CD4-positive, alpha-beta T cell treated with Interleukin-6 at 100 ng/mL for 8 hours (primary cell): ENCODE results near the gene DOK5.

Experiments used
- DNase-seq: peaks from one replicate; pipeline ENCODE4 v3.0.0-alpha.2; 2020; ENCODE audit warnings: mixed read lengths, low spot score

Gene DOK5

GRCh38 chr20:54618412-54618811, 143.0 kb downstream of the DOK5 start:
- DNase-seq, result no peak

GRCh38 chr20:54619181-54619580, 143.8 kb downstream of the DOK5 start:
- no peak for DNase-seq

GRCh38 chr20:54619682-54620081, 144.3 kb downstream of the DOK5 start:
- DNase-seq, result no peak

GRCh38 chr20:54620611-54621010, 145.2 kb downstream of the DOK5 start:
- DNase-seq, result no peak

GRCh38 chr20:54622333-54623295, 147.2 kb downstream of the DOK5 start:
- no peak for DNase-seq

- no peak for DNase-seq
Observed at GRCh38 chr20:54623991-54624569, 148.7 kb downstream of the DOK5 start.

- DNase-seq, result no peak
Observed at GRCh38 chr20:54624706-54625390, 149.5 kb downstream of the DOK5 start.

- DNase-seq, result no peak
Observed at GRCh38 chr20:54625497-54625896, 150.1 kb downstream of the DOK5 start.

- DNase-seq, result no peak
Observed at GRCh38 chr20:54626126-54626525, 150.7 kb downstream of the DOK5 start.

GRCh38 chr20:54629632-54630031, 154.2 kb downstream of the DOK5 start:
- no peak for DNase-seq

- DNase-seq, result no peak
Observed at GRCh38 chr20:54630582-54630981, 155.2 kb downstream of the DOK5 start.

- DNase-seq, result no peak
Observed at GRCh38 chr20:54631059-54631458, 155.7 kb downstream of the DOK5 start.

GRCh38 chr20:54633374-54634355, 158.3 kb downstream of the DOK5 start:
- DNase-seq, result no peak

GRCh38 chr20:54636575-54636974, 161.2 kb downstream of the DOK5 start:
- DNase-seq, result no peak

GRCh38 chr20:54639941-54640340, 164.5 kb downstream of the DOK5 start:
- no peak for DNase-seq

GRCh38 chr20:54640800-54641199, 165.4 kb downstream of the DOK5 start:
- no peak for DNase-seq

GRCh38 chr20:54642864-54643667, 167.7 kb downstream of the DOK5 start:
- no peak for DNase-seq

GRCh38 chr20:54643761-54644160, 168.4 kb downstream of the DOK5 start:
- no peak for DNase-seq

- no peak for DNase-seq
Observed at GRCh38 chr20:54645445-54646155, 170.2 kb downstream of the DOK5 start.

- no peak for DNase-seq
Observed at GRCh38 chr20:54646156-54646517, 170.7 kb downstream of the DOK5 start.
